Measurements from ENCODE around the gene LYZ. TPM values are rescaled to one million over a fixed set of nuclear protein-coding genes. Genes with fewer than 3 reads are reported as not detected.
A peak's percentile ranks its signal among the peaks of the same experiment; 100 is the strongest.

The LYZ gene
- total RNA-seq, 2 experiments from 2014 or later, result not detected

- no peak overlapping the region for H3K4me3 Mint-ChIP-seq
- H3K36me3 Mint-ChIP-seq, result no peaks in the 10 kb centered on the region
- no peaks in the 10 kb centered on the region for H3K27me3 Mint-ChIP-seq
- DNase-seq, result no peak
- no peaks in the 10 kb centered on the region for H3K4me1 Mint-ChIP-seq
- no peaks in the 10 kb centered on the region for H3K9me3 Mint-ChIP-seq
- no peak overlapping the region for H3K27ac Mint-ChIP-seq
Measured at GRCh38 chr12:69350777-69351176, 2.6 kb downstream of the LYZ start.

- H3K27ac Mint-ChIP-seq, result no peak overlapping the region
- DNase-seq, result no peak
- H3K9me3 Mint-ChIP-seq, result no peaks in the 10 kb centered on the region
- no peak overlapping the region for H3K4me3 Mint-ChIP-seq
- no peaks in the 10 kb centered on the region for H3K36me3 Mint-ChIP-seq
- H3K4me1 Mint-ChIP-seq, result no peaks in the 10 kb centered on the region
- H3K27me3 Mint-ChIP-seq, result no peaks in the 10 kb centered on the region
Measured at GRCh38 chr12:69351462-69352236, 3.5 kb downstream of the LYZ start.

- no peak overlapping the region for H3K27ac Mint-ChIP-seq
- H3K9me3 Mint-ChIP-seq, result no peaks in the 10 kb centered on the region
- H3K27me3 Mint-ChIP-seq, result no peaks in the 10 kb centered on the region
- no peak for DNase-seq
- H3K36me3 Mint-ChIP-seq, result no peaks in the 10 kb centered on the region
- H3K4me1 Mint-ChIP-seq, result peaks cover 2% of the 10 kb centered on the region
- no peak overlapping the region for H3K4me3 Mint-ChIP-seq
Measured at GRCh38 chr12:69352904-69353303, 4.7 kb downstream of the LYZ start.

GRCh38 chr12:69354172-69354555 lies 6.0 kb downstream of the LYZ start:
- no peaks in the 10 kb centered on the region for H3K27me3 Mint-ChIP-seq
- H3K27ac Mint-ChIP-seq, result no peak overlapping the region
- H3K9me3 Mint-ChIP-seq, result no peaks in the 10 kb centered on the region
- no peaks in the 10 kb centered on the region for H3K36me3 Mint-ChIP-seq
- H3K4me3 Mint-ChIP-seq, result no peak overlapping the region
- DNase-seq, result no peak
- H3K4me1 Mint-ChIP-seq, result peaks cover 8% of the 10 kb centered on the region

GRCh38 chr12:69354556-69355187 lies 6.5 kb downstream of the LYZ start:
- Mint-ChIP-seq H3K36me3 (no peaks in the 10 kb centered on the region), H3K4me1 (peaks cover 11% of the 10 kb centered on the region), H3K27ac (no peak overlapping the region), H3K9me3 (no peaks in the 10 kb centered on the region), H3K4me3 (no peak overlapping the region), H3K27me3 (no peaks in the 10 kb centered on the region)
- no peak for DNase-seq

- Mint-ChIP-seq H3K4me1 (peaks cover 11% of the 10 kb centered on the region), H3K27me3 (no peaks in the 10 kb centered on the region), H3K27ac (no peak overlapping the region), H3K9me3 (no peaks in the 10 kb centered on the region), H3K36me3 (peaks cover 4% of the 10 kb centered on the region), H3K4me3 (no peak overlapping the region)
- no peak for DNase-seq
Measured at GRCh38 chr12:69355363-69356028, 7.3 kb downstream of the LYZ start.

- Mint-ChIP-seq H3K27me3 (no peaks in the 10 kb centered on the region), H3K36me3 (peaks cover 16% of the 10 kb centered on the region), H3K27ac (peak within 1 kb of the TSS; percentile 92), H3K4me1 (peaks cover 18% of the 10 kb centered on the region), H3K4me3 (peak within 1 kb of the TSS; percentile 82), H3K9me3 (no peaks in the 10 kb centered on the region)
- DNase-seq, result peak; percentile 90
Measured at GRCh38 chr12:69359531-69360347, 11.6 kb downstream of the LYZ start, which contains the start of gene YEATS4. Gene YEATS4 (plus strand): TSS chr12:69359743. CDS start chr12:69359973, 230 bp downstream.

GRCh38 chr12:69360348-69360672 lies 12.1 kb downstream of the LYZ start:
- H3K27ac Mint-ChIP-seq, result peak overlapping the region; percentile 92
- H3K4me3 Mint-ChIP-seq, result peak overlapping the region; percentile 82
- no peaks in the 10 kb centered on the region for H3K9me3 Mint-ChIP-seq
- no peaks in the 10 kb centered on the region for H3K27me3 Mint-ChIP-seq
- no peak for DNase-seq
- peaks cover 16% of the 10 kb centered on the region for H3K36me3 Mint-ChIP-seq
- H3K4me1 Mint-ChIP-seq, result peaks cover 18% of the 10 kb centered on the region

- no peaks in the 10 kb centered on the region for H3K27me3 Mint-ChIP-seq
- H3K4me1 Mint-ChIP-seq, result peaks cover 13% of the 10 kb centered on the region
- DNase-seq, result no peak
- H3K27ac Mint-ChIP-seq, result no peak overlapping the region
- H3K4me3 Mint-ChIP-seq, result no peak overlapping the region
- H3K36me3 Mint-ChIP-seq, result peaks cover 33% of the 10 kb centered on the region
- no peaks in the 10 kb centered on the region for H3K9me3 Mint-ChIP-seq
Measured at GRCh38 chr12:69366796-69367195, 18.6 kb downstream of the LYZ start.

GRCh38 chr12:69368171-69368570 lies 20.0 kb downstream of the LYZ start:
- H3K4me3 Mint-ChIP-seq, result no peak overlapping the region
- H3K36me3 Mint-ChIP-seq, result peaks cover 45% of the 10 kb centered on the region
- H3K27me3 Mint-ChIP-seq, result no peaks in the 10 kb centered on the region
- H3K9me3 Mint-ChIP-seq, result no peaks in the 10 kb centered on the region
- DNase-seq, result no peak
- H3K27ac Mint-ChIP-seq, result no peak overlapping the region
- peaks cover 13% of the 10 kb centered on the region for H3K4me1 Mint-ChIP-seq

GRCh38 chr12:69383074-69383473 lies 34.9 kb downstream of the LYZ start:
- H3K4me1 Mint-ChIP-seq, result peaks cover 13% of the 10 kb centered on the region
- no peak overlapping the region for H3K27ac Mint-ChIP-seq
- no peak overlapping the region for H3K4me3 Mint-ChIP-seq
- no peak for DNase-seq
- H3K36me3 Mint-ChIP-seq, result peaks cover 33% of the 10 kb centered on the region
- H3K9me3 Mint-ChIP-seq, result no peaks in the 10 kb centered on the region
- no peaks in the 10 kb centered on the region for H3K27me3 Mint-ChIP-seq

- no peak for DNase-seq
- Mint-ChIP-seq H3K36me3 (peaks cover 24% of the 10 kb centered on the region), H3K27me3 (no peaks in the 10 kb centered on the region), H3K4me3 (no peak overlapping the region), H3K27ac (no peak overlapping the region), H3K9me3 (no peaks in the 10 kb centered on the region), H3K4me1 (peaks cover 9% of the 10 kb centered on the region)
Measured at GRCh38 chr12:69385038-69385437, 36.9 kb downstream of the LYZ start.

GRCh38 chr12:69386921-69387320 lies 38.7 kb downstream of the LYZ start:
- no peak overlapping the region for H3K27ac Mint-ChIP-seq
- no peaks in the 10 kb centered on the region for H3K9me3 Mint-ChIP-seq
- H3K4me1 Mint-ChIP-seq, result peaks cover 12% of the 10 kb centered on the region
- H3K36me3 Mint-ChIP-seq, result peaks cover 32% of the 10 kb centered on the region
- H3K27me3 Mint-ChIP-seq, result no peaks in the 10 kb centered on the region
- no peak for DNase-seq
- no peak overlapping the region for H3K4me3 Mint-ChIP-seq

GRCh38 chr12:69388371-69388770 lies 40.2 kb downstream of the LYZ start:
- H3K4me1 Mint-ChIP-seq, result peaks cover 19% of the 10 kb centered on the region

GRCh38 chr12:69389831-69390230 lies 41.6 kb downstream of the LYZ start:
- Mint-ChIP-seq H3K36me3 (peaks cover 41% of the 10 kb centered on the region), H3K27ac (no peak overlapping the region), H3K27me3 (no peaks in the 10 kb centered on the region), H3K4me3 (no peak overlapping the region), H3K9me3 (no peaks in the 10 kb centered on the region), H3K4me1 (peaks cover 19% of the 10 kb centered on the region)
- no peak for DNase-seq

More at GRCh38 chr12:69388371-69388770, 40.2 kb downstream of the LYZ start:
- no peak for DNase-seq
- H3K27ac Mint-ChIP-seq, result no peak overlapping the region
- H3K4me3 Mint-ChIP-seq, result no peak overlapping the region
- peaks cover 35% of the 10 kb centered on the region for H3K36me3 Mint-ChIP-seq
- H3K9me3 Mint-ChIP-seq, result no peaks in the 10 kb centered on the region
- no peaks in the 10 kb centered on the region for H3K27me3 Mint-ChIP-seq

Measured in activated naive CD8-positive, alpha-beta T cell treated with anti-CD3 and anti-CD28 coated beads for 36 hours (primary cell).